HepG2 (cell line): ENCODE data around the gene HPCAL1. TPM values are rescaled to one million over a fixed set of nuclear protein-coding genes. Genes with fewer than 3 reads are reported as not detected.

Source experiments
- ARNT2 ChIP-seq: sonication (generic); formaldehyde crosslinking; IDR thresholded peaks from 2 replicates; pipeline ENCODE4 v1.8.0; 2022; ENCODE audit warnings: mild to moderate bottlenecking, low read depth, missing genetic modification reagents, moderate library complexity
- ATAD3A ChIP-seq: sonication (generic); formaldehyde crosslinking; IDR thresholded peaks from 2 replicates; pipeline ENCODE4 v1.4.0; 2020; ENCODE audit warnings: missing genetic modification reagents
- DNMT3B ChIP-seq: conservative IDR thresholded peaks from 2 replicates; pipeline ENCODE4 v1.6.1; 2016; ENCODE audit warnings: missing biosample characterization, control low read depth
- FOXM1 ChIP-seq: sonication (generic); formaldehyde crosslinking; IDR thresholded peaks from 2 replicates; pipeline ENCODE4 v1.5.0; 2020; ENCODE audit warnings: missing genetic modification reagents
- JUN ChIP-seq: sonication (generic); formaldehyde crosslinking; IDR thresholded peaks from 2 replicates; pipeline ENCODE4 v1.4.0; 2020; ENCODE audit warnings: mild to moderate bottlenecking, missing genetic modification reagents
- NFE2L1 ChIP-seq: sonication (generic); formaldehyde crosslinking; IDR thresholded peaks from 2 replicates; pipeline ENCODE4 v1.4.0; 2020; ENCODE audit warnings: missing genetic modification reagents, mild to moderate bottlenecking, borderline replicate concordance
- PRMT3 ChIP-seq: sonication (generic); formaldehyde crosslinking; IDR thresholded peaks from 2 replicates; pipeline ENCODE4 v1.8.1; 2022; ENCODE audit warnings: low read depth, mild to moderate bottlenecking, moderate library complexity, missing genetic modification reagents, borderline replicate concordance
- TAF1 ChIP-seq: sonication (generic); formaldehyde crosslinking; IDR thresholded peaks from 2 replicates; pipeline ENCODE4 v1.4.0; 2020; ENCODE audit warnings: missing genetic modification reagents
- XBP1 ChIP-seq: sonication (generic); formaldehyde crosslinking; IDR thresholded peaks from 2 replicates; pipeline ENCODE4 v1.5.0; 2020; ENCODE audit warnings: missing genetic modification reagents
- YY1 ChIP-seq: IDR thresholded peaks from 2 replicates; pipeline ENCODE4 v1.6.1; 2011; ENCODE audit warnings: low read length, low read depth, moderate library complexity, mild to moderate bottlenecking; ENCODE audit not compliant: insufficient read depth, insufficient replicate concordance
- ZFY ChIP-seq: sonication (generic); formaldehyde crosslinking; IDR thresholded peaks from 2 replicates; pipeline ENCODE4 v1.4.0; 2020; ENCODE audit warnings: missing genetic modification reagents
- ZNF180 ChIP-seq: sonication (generic); formaldehyde crosslinking; IDR thresholded peaks from 2 replicates; pipeline ENCODE4 v1.4.0; 2020; ENCODE audit warnings: low read depth, missing genetic modification reagents, borderline replicate concordance
- ZNF256 ChIP-seq: sonication (generic); formaldehyde crosslinking; conservative IDR thresholded peaks from 2 replicates; pipeline ENCODE4 v1.4.0; 2020; ENCODE audit warnings: missing genetic modification reagents
- ZNF503 ChIP-seq: sonication (generic); formaldehyde crosslinking; IDR thresholded peaks from 2 replicates; pipeline ENCODE4 v1.4.0; 2020; ENCODE audit warnings: missing genetic modification reagents
- ZNF562 ChIP-seq: sonication (generic); formaldehyde crosslinking; IDR thresholded peaks from 2 replicates; pipeline ENCODE4 v1.8.0; 2022; ENCODE audit warnings: missing genetic modification reagents, borderline replicate concordance
- ZNF720 ChIP-seq: sonication (generic); formaldehyde crosslinking; IDR thresholded peaks from 2 replicates; pipeline ENCODE4 v1.4.0; 2020; ENCODE audit warnings: missing genetic modification reagents
- ZNF891 ChIP-seq: sonication (generic); formaldehyde crosslinking; IDR thresholded peaks from 2 replicates; pipeline ENCODE4 v1.5.0; 2020; ENCODE audit warnings: mild to moderate bottlenecking, missing genetic modification reagents
- polyA plus RNA-seq, 8 experiments: library from polyadenylated mRNA; depleted of rRNA in 3 of 8; stranded (reverse) in 7 of 8; unstranded in 1 of 8; fragments of >200 nt; fragmentation: Illumina TruSeq in 4 of 8; extraction: Trizol in 4 of 8; gene quantifications; 2 replicates each; pipeline versions ENCODE4 v1.2.1 to v1.2.3, GENCODE V29; 2011 to 2016; ENCODE audit warnings: low read depth in 4 of 8, missing spikeins in 1 of 8, mixed read lengths in 1 of 8; ENCODE audit not compliant: insufficient read depth in 1 of 8
- total RNA-seq, 5 experiments: library from RNA; depleted of rRNA; stranded (reverse); fragments of >200 nt; fragmentation: Illumina TruSeq; extraction: Trizol; gene quantifications; 2 replicates each; pipeline ENCODE4 v1.2.3, GENCODE V29; 2016; ENCODE audit warnings: low read depth in 1 of 5
- TF ChIP-seq, protein P1 (sequence below): sonication (generic); formaldehyde crosslinking; conservative IDR thresholded peaks from 2 replicates; pipeline ENCODE4 v1.4.0; 2020; ENCODE audit warnings: missing genetic modification reagents
- TF ChIP-seq, protein P2 (sequence below): sonication (generic); formaldehyde crosslinking; IDR thresholded peaks from 2 replicates; pipeline ENCODE4 v1.4.0; 2020; ENCODE audit warnings: missing genetic modification reagents, borderline replicate concordance
- TF ChIP-seq, protein P3 (sequence below): sonication (generic); formaldehyde crosslinking; IDR thresholded peaks from 2 replicates; pipeline ENCODE4 v1.5.0; 2020; ENCODE audit warnings: missing genetic modification reagents, mild to moderate bottlenecking, borderline replicate concordance

HPCAL1 gene
- total and polyA plus RNA-seq, 2 of the 13 experiments (the other 11 are each of a cell fraction or from before 2014, with no cell fraction given) = 29.5 to 29.9 TPM

GRCh38 chr2:10303181-10303693, 533 bp downstream of the HPCAL1 start (continued):
- TF ChIP-seq ZFY (CRISPR knock-in tag) = peak; percentile 10; the same call in 1 of the 2 replicates
- TF ChIP-seq XBP1 (CRISPR knock-in tag) = no peak
- no peak; the same call in 1 of the 2 replicates for TF ChIP-seq ZNF891 (CRISPR knock-in tag)
- no peak for TF ChIP-seq YY1
- TF ChIP-seq ZNF180 (CRISPR knock-in tag) = no peak
- TF ChIP-seq, protein P1, sequence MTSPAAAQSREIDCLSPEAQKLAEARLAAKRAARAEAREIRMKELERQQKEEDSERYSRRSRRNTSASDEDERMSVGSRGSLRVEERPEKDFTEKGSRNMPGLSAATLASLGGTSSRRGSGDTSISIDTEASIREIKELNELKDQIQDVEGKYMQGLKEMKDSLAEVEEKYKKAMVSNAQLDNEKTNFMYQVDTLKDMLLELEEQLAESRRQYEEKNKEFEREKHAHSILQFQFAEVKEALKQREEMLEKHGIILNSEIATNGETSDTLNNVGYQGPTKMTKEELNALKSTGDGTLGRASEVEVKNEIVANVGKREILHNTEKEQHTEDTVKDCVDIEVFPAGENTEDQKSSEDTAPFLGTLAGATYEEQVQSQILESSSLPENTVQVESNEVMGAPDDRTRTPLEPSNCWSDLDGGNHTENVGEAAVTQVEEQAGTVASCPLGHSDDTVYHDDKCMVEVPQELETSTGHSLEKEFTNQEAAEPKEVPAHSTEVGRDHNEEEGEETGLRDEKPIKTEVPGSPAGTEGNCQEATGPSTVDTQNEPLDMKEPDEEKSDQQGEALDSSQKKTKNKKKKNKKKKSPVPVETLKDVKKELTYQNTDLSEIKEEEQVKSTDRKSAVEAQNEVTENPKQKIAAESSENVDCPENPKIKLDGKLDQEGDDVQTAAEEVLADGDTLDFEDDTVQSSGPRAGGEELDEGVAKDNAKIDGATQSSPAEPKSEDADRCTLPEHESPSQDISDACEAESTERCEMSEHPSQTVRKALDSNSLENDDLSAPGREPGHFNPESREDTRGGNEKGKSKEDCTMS (CRISPR knock-in tag) = no peak
- TF ChIP-seq ZNF720 (CRISPR knock-in tag) = no peak
- TF ChIP-seq, protein P2, sequence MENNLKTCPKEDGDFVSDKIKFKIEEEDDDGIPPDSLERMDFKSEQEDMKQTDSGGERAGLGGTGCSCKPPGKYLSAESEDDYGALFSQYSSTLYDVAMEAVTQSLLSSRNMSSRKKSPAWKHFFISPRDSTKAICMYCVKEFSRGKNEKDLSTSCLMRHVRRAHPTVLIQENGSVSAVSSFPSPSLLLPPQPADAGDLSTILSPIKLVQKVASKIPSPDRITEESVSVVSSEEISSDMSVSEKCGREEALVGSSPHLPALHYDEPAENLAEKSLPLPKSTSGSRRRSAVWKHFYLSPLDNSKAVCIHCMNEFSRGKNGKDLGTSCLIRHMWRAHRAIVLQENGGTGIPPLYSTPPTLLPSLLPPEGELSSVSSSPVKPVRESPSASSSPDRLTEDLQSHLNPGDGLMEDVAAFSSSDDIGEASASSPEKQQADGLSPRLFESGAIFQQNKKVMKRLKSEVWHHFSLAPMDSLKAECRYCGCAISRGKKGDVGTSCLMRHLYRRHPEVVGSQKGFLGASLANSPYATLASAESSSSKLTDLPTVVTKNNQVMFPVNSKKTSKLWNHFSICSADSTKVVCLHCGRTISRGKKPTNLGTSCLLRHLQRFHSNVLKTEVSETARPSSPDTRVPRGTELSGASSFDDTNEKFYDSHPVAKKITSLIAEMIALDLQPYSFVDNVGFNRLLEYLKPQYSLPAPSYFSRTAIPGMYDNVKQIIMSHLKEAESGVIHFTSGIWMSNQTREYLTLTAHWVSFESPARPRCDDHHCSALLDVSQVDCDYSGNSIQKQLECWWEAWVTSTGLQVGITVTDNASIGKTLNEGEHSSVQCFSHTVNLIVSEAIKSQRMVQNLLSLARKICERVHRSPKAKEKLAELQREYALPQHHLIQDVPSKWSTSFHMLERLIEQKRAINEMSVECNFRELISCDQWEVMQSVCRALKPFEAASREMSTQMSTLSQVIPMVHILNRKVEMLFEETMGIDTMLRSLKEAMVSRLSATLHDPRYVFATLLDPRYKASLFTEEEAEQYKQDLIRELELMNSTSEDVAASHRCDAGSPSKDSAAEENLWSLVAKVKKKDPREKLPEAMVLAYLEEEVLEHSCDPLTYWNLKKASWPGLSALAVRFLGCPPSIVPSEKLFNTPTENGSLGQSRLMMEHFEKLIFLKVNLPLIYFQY (CRISPR knock-in tag) = no peak
- TF ChIP-seq ZNF256 (CRISPR knock-in tag) = no peak
- TF ChIP-seq DNMT3B = no peak
- TF ChIP-seq ZNF562 (CRISPR knock-in tag) = no peak
- TF ChIP-seq NFE2L1 = no peak
- no peak for TF ChIP-seq FOXM1 (CRISPR knock-in tag)
- TF ChIP-seq PRMT3 = no peak
- TF ChIP-seq ARNT2 (CRISPR knock-in tag) = 0 out of 2 replicates have a peak, but pooled peaks have one; percentile 45
- TF ChIP-seq ATAD3A = no peak
- no peak for TF ChIP-seq JUN (CRISPR knock-in tag)
- TF ChIP-seq, protein P3, sequence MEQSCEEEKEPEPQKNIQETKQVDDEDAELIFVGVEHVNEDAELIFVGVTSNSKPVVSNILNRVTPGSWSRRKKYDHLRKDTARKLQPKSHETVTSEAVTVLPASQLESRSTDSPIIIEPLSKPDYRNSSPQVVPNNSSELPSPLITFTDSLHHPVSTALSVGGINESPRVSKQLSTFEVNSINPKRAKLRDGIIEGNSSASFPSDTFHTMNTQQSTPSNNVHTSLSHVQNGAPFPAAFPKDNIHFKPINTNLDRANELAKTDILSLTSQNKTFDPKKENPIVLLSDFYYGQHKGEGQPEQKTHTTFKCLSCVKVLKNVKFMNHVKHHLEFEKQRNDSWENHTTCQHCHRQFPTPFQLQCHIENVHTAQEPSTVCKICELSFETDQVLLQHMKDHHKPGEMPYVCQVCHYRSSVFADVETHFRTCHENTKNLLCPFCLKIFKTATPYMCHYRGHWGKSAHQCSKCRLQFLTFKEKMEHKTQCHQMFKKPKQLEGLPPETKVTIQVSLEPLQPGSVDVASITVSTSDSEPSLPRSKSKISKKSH (CRISPR knock-in tag) = no peak
- no peak for TF ChIP-seq ZNF503 (CRISPR knock-in tag)
- TF ChIP-seq TAF1 (CRISPR knock-in tag) = no peak
